ENCODE results near the gene AGFG1.

GRCh38 chr2:227482638-227483340 lies 10.8 kb downstream of the AGFG1 start:
- TF ChIP-seq GATA2 (IDR thresholded peaks at IDR 0.05; ENCODE audit: low read depth, low read length) (no peak), GATA3 (IDR thresholded peaks at IDR 0.05; ENCODE audit: low read depth, low read length) (no peak)

Data from SH-SY5Y (cell line).